Esophagus muscularis mucosa (tissue), 4 donors: Measurements from ENCODE around the gene RNF11. TPM values are rescaled to one million over a fixed set of nuclear protein-coding genes. Genes with fewer than 3 reads are reported as not detected.

ENCODE experiments used
- DNase-seq: peaks from one replicate; pipeline ENCODE4 v3.0.0-alpha.2; 2017; ENCODE audit errors: extremely low spot score
- H3K27ac ChIP-seq, 4 donors: fragments of 200-600 bp; sonication (generic); replicated peaks in 1 of 4; 1 replicate in 3 of 4; 2 replicates in 1 of 4; pipeline ENCODE4 v1.5.1; 2016 to 2019; ENCODE audit warnings: mild to moderate bottlenecking in 1 of 4
- H3K27me3 ChIP-seq, 4 donors: fragments of 200-600 bp; sonication (generic); one replicate each; pipeline versions ENCODE4 v1.5.1 to v1.6.0; 2016 to 2019
- H3K36me3 ChIP-seq, 4 donors: fragments of 200-600 bp; sonication (generic); one replicate each; pipeline ENCODE4 v1.5.1; 2016 to 2019
- H3K4me1 ChIP-seq, 4 donors: fragments of 200-600 bp; sonication (generic); one replicate each; pipeline ENCODE4 v1.5.1; 2016 to 2019
- H3K4me3 ChIP-seq, 4 donors: fragments of 200-600 bp; sonication (generic); 1 replicate in 2 of 4; 2 replicates in 2 of 4; pipeline ENCODE4 v1.5.1; 2016 to 2019; ENCODE audit warnings: mild to moderate bottlenecking in 4 of 4, moderate library complexity in 1 of 4
- H3K9me3 ChIP-seq, 4 donors: fragments of 200-600 bp; sonication (generic); 1 replicate in 3 of 4; 2 replicates in 1 of 4; pipeline ENCODE4 v1.5.1; 2016 to 2019
- EP300 ChIP-seq: sonication (generic); formaldehyde crosslinking; IDR thresholded peaks from one replicate; pipeline ENCODE4 v1.6.1; 2017; ENCODE audit warnings: antibody characterized with exemption
- POLR2A ChIP-seq: fragments of 450-650 bp; IDR thresholded peaks from one replicate; pipeline ENCODE4 v1.6.1; 2017; ENCODE audit warnings: antibody characterized with exemption, moderate library complexity, mild to moderate bottlenecking, low read depth
- POLR2AphosphoS5 ChIP-seq, 2 donors: sonication (generic); formaldehyde crosslinking; IDR thresholded peaks; one replicate each; pipeline ENCODE4 v1.6.1; 2017; ENCODE audit warnings: antibody characterized with exemption in 2 of 2
- WGBS: methylation state at CpG from one replicate; pipeline ENCODE4 v1.1.5; 2018; 5-methylcytosine and 5-hydroxymethylcytosine counted together
- intact Hi-C: fragments of 100-400 bp; cut with DNase I; formaldehyde crosslinking; loops from one replicate; pipeline ENCODE4 v1.15.1; 2023
- total RNA-seq, 4 donors: library from RNA; depleted of rRNA; stranded (reverse); fragments of >200 nt; gene quantifications; one replicate each; pipeline versions ENCODE4 v1.1.0 to v1.2.1, GENCODE V29; 2016
- TF ChIP-seq, protein P1 (sequence below), 3 experiments: fragments of 200-600 bp in 2 of 3; fragments of 450-650 bp in 1 of 3; sonication (generic) in 2 of 3; IDR thresholded peaks; one replicate each; pipeline ENCODE4 v1.5.1; 2017 to 2019; ENCODE audit warnings: antibody characterized with exemption in 3 of 3, mild to moderate bottlenecking in 2 of 3, moderate library complexity in 1 of 3

Gene RNF11
- total RNA-seq, 4 donors from 2014 or later = 101 to 141 (median 115) TPM

DNA sequence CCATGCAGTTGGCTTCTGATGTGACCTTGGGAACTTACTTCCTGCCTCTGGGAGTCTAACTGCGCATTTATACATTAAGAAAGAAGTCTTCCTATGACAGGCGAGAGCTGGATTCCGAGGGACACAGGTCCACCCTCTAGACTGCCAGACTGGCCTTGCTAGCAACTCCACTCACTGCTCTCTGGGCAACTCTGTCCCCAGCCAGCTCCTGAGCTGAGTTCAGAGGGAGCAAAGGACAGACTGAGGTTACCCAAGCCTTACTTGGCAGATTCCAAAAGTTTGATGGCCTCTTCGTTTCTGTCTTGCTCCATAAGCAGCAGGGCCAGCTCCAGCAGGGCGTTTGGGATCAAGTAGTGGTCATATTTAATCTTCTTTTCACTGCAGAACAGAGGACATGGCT lies 52.5 kb downstream of the RNF11 start:
- Histone ChIP-seq H3K9me3 (no peaks in the 10 kb centered on the region), H3K27ac (no peak overlapping the region), H3K4me3 (no peak overlapping the region), H3K27me3 (no peaks in the 10 kb centered on the region), H3K36me3 (peaks cover 0 to 4% (median 1%) of the 10 kb centered on the region in 4 donors), H3K4me1 (peaks cover 0 to 6% (median 0%) of the 10 kb centered on the region in 4 donors)
- 91% methylated on average over 5 of the region's 5 CpGs for WGBS
- intact Hi-C loops = no loop called here
- TF ChIP-seq EP300 = no peak
- TF ChIP-seq POLR2AphosphoS5 (IDR thresholded peaks at IDR 0.05) = no peak
- no peak for DNase-seq

DNA sequence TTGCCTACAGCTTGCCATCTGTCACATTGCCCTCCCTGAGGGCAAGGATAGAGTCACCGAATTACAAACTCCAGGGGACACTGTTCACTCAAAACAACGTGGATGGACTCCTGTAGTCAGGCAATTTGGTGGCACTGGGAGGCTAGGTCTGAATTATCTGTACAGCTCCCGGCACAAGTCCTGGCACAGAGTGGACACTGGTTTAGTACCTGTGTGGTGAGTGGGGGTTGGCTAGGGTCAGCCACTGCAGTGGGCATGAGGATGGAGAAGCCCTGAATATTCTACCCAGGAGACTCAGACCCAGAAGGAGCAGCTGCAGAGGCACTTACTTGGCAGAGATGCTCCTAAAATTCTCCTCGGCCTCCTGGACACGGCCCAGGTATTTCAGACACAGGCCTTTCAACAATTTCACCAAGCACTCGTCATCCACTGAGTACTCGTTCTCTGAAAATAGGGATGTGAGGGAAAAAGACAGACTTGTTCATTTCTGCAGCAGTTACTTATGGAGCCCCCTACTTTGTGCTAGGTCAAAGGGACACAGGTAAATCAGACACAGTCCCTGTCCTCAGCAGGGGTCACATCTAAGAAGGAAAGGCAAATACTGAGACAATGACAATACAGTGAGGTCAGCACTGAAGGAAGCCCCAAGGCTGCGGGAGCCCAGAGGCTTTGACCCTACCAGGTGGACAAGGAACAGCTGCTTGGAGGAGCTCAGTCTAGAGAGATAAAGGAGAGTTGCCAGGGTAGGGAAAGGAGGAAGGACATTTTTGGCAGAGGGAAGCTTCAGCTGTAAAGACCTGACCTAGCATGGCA lies 53.8 kb downstream of the RNF11 start:
- WGBS = 87% methylated on average over 6 of the region's 8 CpGs
- TF ChIP-seq, protein P1, sequence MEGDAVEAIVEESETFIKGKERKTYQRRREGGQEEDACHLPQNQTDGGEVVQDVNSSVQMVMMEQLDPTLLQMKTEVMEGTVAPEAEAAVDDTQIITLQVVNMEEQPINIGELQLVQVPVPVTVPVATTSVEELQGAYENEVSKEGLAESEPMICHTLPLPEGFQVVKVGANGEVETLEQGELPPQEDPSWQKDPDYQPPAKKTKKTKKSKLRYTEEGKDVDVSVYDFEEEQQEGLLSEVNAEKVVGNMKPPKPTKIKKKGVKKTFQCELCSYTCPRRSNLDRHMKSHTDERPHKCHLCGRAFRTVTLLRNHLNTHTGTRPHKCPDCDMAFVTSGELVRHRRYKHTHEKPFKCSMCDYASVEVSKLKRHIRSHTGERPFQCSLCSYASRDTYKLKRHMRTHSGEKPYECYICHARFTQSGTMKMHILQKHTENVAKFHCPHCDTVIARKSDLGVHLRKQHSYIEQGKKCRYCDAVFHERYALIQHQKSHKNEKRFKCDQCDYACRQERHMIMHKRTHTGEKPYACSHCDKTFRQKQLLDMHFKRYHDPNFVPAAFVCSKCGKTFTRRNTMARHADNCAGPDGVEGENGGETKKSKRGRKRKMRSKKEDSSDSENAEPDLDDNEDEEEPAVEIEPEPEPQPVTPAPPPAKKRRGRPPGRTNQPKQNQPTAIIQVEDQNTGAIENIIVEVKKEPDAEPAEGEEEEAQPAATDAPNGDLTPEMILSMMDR (IDR thresholded peaks at IDR 0.05) = no peak
- TF ChIP-seq EP300 = no peak
- no peak for TF ChIP-seq POLR2AphosphoS5 (IDR thresholded peaks at IDR 0.05)
- no peak for TF ChIP-seq POLR2A

DNA sequence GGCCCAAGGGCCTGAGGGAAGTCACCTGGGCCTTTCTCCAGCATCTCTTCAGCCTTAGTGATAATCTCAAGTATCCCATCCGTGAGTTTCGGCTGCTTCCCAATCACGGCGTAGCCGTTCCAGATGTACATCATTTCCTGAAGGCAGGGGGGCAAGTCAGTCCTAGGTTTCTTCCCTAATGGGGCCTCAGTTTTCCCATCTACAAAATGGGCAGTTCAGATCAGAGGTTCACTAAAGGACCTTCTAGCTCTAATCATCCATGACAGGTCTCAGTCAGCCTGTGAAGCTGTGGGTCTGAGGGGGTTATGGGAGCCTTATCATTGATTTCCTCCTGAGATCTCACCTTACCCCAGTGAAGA lies 54.4 kb downstream of the RNF11 start:
- Histone ChIP-seq H3K27ac (no peak overlapping the region), H3K4me1 (no peaks in the 10 kb centered on the region), H3K4me3 (no peak overlapping the region), H3K27me3 (no peaks in the 10 kb centered on the region), H3K36me3 (peaks cover 0 to 4% (median 1%) of the 10 kb centered on the region in 4 donors), H3K9me3 (no peaks in the 10 kb centered on the region)
- no peak for DNase-seq
- WGBS = 94% methylated on average over 5 of the region's 5 CpGs
- TF ChIP-seq, protein P1 (IDR thresholded peaks at IDR 0.05) = no peak
- no peak for TF ChIP-seq EP300
- TF ChIP-seq POLR2A = no peak
- TF ChIP-seq POLR2AphosphoS5 (IDR thresholded peaks at IDR 0.05) = no peak
- intact Hi-C loops = loop anchor here (10.0 kb wide), 1 partner anchor 56 kb away; the partner anchor contains the start of gene RNF11

More for the DNA sequence above, 53.8 kb downstream of the RNF11 start:
- Histone ChIP-seq H3K4me1 (peaks cover 0 to 1% (median 0%) of the 10 kb centered on the region in 4 donors), H3K27ac (no peak overlapping the region), H3K27me3 (no peaks in the 10 kb centered on the region), H3K4me3 (no peak overlapping the region), H3K9me3 (no peaks in the 10 kb centered on the region), H3K36me3 (peaks cover 0 to 4% (median 1%) of the 10 kb centered on the region in 4 donors)
- no peak for DNase-seq
- intact Hi-C loops = loop anchor here (10.0 kb wide), 1 partner anchor 55 kb away; the partner anchor contains the start of gene RNF11

DNA sequence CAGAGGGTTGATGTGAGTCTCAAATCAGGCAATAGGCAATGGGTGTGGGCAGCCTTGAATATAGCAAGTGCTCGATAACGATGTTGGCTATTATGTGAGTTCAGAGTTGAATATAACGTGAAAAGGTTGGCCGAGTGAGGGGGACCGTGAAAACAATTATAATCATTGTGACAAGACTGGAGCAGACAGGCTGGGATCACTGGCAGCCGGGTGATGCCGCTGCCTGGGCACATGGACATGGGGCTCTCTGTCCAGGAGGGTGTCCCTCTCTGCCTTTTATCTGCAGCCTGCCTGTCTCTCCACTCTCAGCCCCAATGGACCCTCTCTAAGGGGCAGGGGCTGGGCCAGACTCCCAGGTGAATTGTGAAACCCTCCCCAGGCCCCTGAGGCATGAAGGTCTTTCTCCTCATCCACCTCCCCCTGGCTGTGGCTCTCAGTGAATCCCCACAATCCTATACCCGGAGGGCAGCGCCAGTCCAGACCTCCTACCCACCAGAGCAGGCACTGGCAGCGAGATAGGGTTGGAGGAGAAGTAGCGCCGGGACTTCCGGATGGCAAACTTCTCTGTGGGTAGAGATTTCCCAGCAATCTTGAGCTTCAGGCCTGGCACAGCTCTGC lies 57.9 kb downstream of the RNF11 start:
- DNase-seq = no peak
- peaks cover 0 to under 1% (median 0%) of the 10 kb centered on the region in 4 donors for H3K27me3 ChIP-seq
- intact Hi-C loops = loop anchor here (10.0 kb wide), 1 partner anchor 59 kb away; the partner anchor contains the start of gene RNF11
- H3K9me3 ChIP-seq = no peaks in the 10 kb centered on the region
- peaks cover 12 to 17% (median 14%) of the 10 kb centered on the region in 4 donors for H3K4me1 ChIP-seq
- no peak overlapping the region for H3K4me3 ChIP-seq
- H3K36me3 ChIP-seq = no peaks in the 10 kb centered on the region
- 90% methylated on average over 13 of the region's 13 CpGs for WGBS
- TF ChIP-seq POLR2AphosphoS5 (IDR thresholded peaks at IDR 0.05) = no peak
- no peak for TF ChIP-seq EP300
- TF ChIP-seq, protein P1 (IDR thresholded peaks at IDR 0.05) = no peak
- TF ChIP-seq POLR2A = no peak
- H3K27ac ChIP-seq = no peak overlapping the region

DNA sequence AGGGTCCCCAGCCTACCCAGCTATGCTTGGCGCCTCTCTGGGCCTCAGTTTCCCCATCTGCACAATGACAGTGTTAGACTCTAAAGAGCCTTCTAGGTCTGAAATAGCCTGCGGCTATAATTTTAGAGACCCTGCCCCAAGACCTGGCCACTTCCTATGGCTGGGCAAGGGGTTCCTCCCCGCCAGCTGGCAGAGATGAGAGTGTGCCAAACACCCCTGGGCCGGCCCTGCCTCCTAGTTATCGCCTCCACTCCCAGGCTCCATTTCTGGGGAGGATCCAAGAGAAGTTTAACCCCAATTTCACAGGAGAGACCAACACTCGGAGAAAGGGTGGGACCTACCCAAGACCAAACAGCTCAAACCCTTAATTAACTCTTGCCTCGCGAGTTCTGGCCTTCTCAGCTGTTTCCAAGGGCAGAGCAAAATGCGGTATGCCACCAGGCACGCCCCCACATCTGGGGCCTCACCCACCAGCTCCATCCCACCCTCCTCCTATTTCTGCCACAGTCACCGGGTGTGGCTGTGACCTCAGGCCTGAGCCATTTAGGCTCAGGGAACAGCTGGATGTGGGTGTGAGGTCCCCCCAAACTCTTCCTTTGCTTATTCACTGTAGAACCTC lies 58.6 kb downstream of the RNF11 start:
- 70% methylated on average over 9 of the region's 11 CpGs for WGBS

More for the DNA sequence above, 58.6 kb downstream of the RNF11 start:
- DNase-seq = no peak
- TF ChIP-seq, protein P1 (IDR thresholded peaks at IDR 0.05) = no peak
- TF ChIP-seq EP300 (no peak), POLR2A (no peak), POLR2AphosphoS5 (IDR thresholded peaks at IDR 0.05) (no peak)
- Histone ChIP-seq H3K27ac (no peak overlapping the region), H3K36me3 (no peaks in the 10 kb centered on the region), H3K4me1 (peaks cover 12 to 17% (median 14%) of the 10 kb centered on the region in 4 donors), H3K27me3 (peaks cover 0 to 6% (median 0%) of the 10 kb centered on the region in 4 donors), H3K9me3 (no peaks in the 10 kb centered on the region), H3K4me3 (no peak overlapping the region)
- intact Hi-C loops = loop anchor here (10.0 kb wide), 1 partner anchor 60 kb away; the partner anchor contains the start of gene RNF11
